Activated CD8-positive, alpha-beta T cell treated with anti-CD3 and anti-CD28 coated beads for 36 hours (primary cell): ENCODE results near the gene CTPS2. TPM values are rescaled to one million over a fixed set of nuclear protein-coding genes. Genes with fewer than 3 reads are reported as not detected.
"Not testable (repeated sequence)": the region's sequence is repeated elsewhere in the genome, so short reads cannot be mapped to it uniquely, and the experiment has no call there.

Experiments used
- ATAC-seq: fragments of 200-7000 bp; cut with Tn5 transposase; one replicate; pipeline ENCODE4 v1.10.0; 2021; ENCODE audit warnings: mild to moderate bottlenecking, moderate library complexity
- CTCF ChIA-PET: fragments of 350-600 bp; sonication (Branson Sonifier 250); formaldehyde crosslinking; loops from one replicate; lab custom pipeline; 2021; ENCODE audit warnings: antibody characterized with exemption; lab: Charles Lee
- POLR2A ChIA-PET: fragments of 350-600 bp; sonication (Branson Sonifier 250); formaldehyde crosslinking; loops from one replicate; lab custom pipeline; 2021; ENCODE audit warnings: antibody characterized with exemption; lab: Charles Lee
- DNase-seq: peaks from one replicate; pipeline ENCODE4 v3.0.0-alpha.2; 2020
- H3K27ac Mint-ChIP-seq: one replicate; pipeline ENCODE4 v1.8.0; 2021; ENCODE audit warnings: mild to moderate bottlenecking, mixed read lengths
- H3K27me3 Mint-ChIP-seq: one replicate; pipeline ENCODE4 v1.8.0; 2021; ENCODE audit warnings: mixed read lengths
- H3K36me3 Mint-ChIP-seq: one replicate; pipeline ENCODE4 v1.8.0; 2021; ENCODE audit warnings: low read depth, mixed read lengths
- H3K4me1 Mint-ChIP-seq: one replicate; pipeline ENCODE4 v1.8.0; 2021; ENCODE audit warnings: low read depth, mixed read lengths
- H3K4me3 Mint-ChIP-seq: one replicate; pipeline ENCODE4 v1.8.0; 2021; ENCODE audit warnings: mild to moderate bottlenecking, moderate library complexity, mixed read lengths
- H3K9me3 Mint-ChIP-seq: one replicate; pipeline ENCODE4 v1.8.0; 2021; ENCODE audit warnings: mixed read lengths
- intact Hi-C: fragments of 100-400 bp; cut with micrococcal nuclease; formaldehyde crosslinking; loops from one replicate; pipeline ENCODE4 v1.10.0; 2022
- total RNA-seq, 2 experiments: library from RNA; stranded (reverse); gene quantifications; one replicate each; pipeline ENCODE4 v1.2.3, GENCODE V29; 2021
- TF ChIP-seq, protein P1 (sequence below): fragments of 200-600 bp; IDR thresholded peaks from one replicate; pipeline ENCODE4 v1.8.0; 2022; ENCODE audit warnings: antibody characterized with exemption, mild to moderate bottlenecking

CTPS2 gene
- total RNA-seq, 2 experiments from 2014 or later = 6.2 to 6.7 TPM

DNA sequence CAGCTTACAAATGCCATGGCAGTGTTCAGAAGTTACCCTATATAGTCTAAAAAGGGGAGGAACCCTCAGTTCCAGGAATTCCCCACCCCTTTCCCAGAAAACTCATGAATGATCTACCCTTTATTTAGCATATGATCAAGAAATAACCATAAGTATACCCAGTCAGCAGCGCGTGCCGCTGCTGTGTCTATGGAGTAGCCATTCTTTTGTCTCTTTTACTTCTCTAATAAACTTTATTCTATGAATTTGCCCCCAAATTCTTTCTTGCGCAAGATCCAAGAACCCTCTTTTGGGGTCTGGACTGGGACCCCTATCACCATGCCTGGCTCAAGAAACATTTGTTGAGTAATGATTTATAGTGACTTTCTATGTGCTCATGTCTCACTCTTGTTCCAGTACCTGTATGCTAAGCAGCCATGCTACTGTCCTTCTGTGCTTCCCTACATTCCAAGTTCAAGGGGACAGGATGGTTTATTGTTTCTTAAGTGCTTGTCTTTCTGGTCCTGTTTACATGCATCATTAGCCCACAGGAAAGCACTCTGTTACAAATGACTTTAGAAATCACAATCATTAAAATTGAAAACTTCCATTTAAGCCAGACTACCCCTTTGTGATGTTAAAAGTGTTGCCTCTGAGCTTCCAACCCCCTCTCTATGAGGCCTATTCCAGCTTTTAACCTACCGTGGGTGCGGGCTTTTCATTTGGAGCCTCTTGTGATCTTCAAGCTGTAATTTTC is 125.9 kb downstream of the CTPS2 start:
- H3K36me3 Mint-ChIP-seq = peaks cover 8% of the 10 kb centered on the region
- ChIA-PET CTCF (no interaction called here), POLR2A (no interaction called here)
- no peak overlapping the region for H3K27ac Mint-ChIP-seq
- peaks cover 10% of the 10 kb centered on the region for H3K9me3 Mint-ChIP-seq
- TF ChIP-seq, protein P1, sequence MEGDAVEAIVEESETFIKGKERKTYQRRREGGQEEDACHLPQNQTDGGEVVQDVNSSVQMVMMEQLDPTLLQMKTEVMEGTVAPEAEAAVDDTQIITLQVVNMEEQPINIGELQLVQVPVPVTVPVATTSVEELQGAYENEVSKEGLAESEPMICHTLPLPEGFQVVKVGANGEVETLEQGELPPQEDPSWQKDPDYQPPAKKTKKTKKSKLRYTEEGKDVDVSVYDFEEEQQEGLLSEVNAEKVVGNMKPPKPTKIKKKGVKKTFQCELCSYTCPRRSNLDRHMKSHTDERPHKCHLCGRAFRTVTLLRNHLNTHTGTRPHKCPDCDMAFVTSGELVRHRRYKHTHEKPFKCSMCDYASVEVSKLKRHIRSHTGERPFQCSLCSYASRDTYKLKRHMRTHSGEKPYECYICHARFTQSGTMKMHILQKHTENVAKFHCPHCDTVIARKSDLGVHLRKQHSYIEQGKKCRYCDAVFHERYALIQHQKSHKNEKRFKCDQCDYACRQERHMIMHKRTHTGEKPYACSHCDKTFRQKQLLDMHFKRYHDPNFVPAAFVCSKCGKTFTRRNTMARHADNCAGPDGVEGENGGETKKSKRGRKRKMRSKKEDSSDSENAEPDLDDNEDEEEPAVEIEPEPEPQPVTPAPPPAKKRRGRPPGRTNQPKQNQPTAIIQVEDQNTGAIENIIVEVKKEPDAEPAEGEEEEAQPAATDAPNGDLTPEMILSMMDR = no peak
- peaks cover 10% of the 10 kb centered on the region for H3K4me1 Mint-ChIP-seq
- no peak for DNase-seq
- no peak for ATAC-seq
- no peaks in the 10 kb centered on the region for H3K27me3 Mint-ChIP-seq
- intact Hi-C loops = no loop called here
- H3K4me3 Mint-ChIP-seq = no peak overlapping the region

DNA sequence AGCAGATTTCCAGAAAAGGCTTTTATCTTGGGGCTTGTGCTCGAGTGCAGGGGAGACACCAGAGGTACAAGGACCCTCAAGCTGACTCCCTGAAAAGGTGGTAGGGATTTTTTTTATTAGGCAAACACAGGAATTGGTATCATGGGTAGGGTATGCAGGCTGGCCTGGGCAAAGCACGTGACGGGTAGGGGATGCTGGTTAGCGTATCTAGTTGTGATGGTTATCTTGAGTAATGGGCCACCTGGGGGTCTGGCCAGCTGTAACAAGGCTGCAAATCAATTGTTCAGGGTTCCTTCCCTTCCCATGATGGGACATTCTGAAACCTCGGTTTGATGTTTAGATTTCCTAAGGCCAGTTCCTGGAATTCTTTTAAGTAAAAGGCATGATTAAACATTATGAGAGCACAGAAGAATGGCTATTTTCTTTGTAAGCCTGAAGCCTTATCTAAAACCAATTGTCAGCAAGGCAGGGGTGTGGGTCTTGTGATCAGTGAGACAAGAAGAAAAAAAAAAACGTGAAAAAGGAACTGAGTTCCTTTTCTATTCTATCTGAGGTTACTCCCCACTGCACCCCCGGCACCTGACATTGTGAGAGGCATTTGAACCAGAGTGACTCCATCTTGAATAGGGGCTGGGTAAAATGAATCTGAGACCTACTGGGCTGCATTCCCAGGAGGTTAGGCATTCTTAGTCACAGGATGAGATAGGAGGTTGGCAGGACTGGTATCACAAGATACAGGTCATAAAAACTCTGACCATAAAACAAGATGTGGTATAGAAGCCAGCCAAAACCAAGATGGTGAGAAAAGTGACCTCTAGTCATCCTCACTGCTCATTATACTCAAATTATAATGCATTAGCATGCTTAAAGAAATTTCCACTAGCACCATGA is 126.7 kb downstream of the CTPS2 start:
- no peak for ATAC-seq
- H3K4me1 Mint-ChIP-seq = peaks cover 10% of the 10 kb centered on the region
- peaks cover 8% of the 10 kb centered on the region for H3K9me3 Mint-ChIP-seq
- DNase-seq = no peak
- H3K27ac Mint-ChIP-seq = no peak overlapping the region
- ChIA-PET CTCF (no interaction called here), POLR2A (no interaction called here)
- no peaks in the 10 kb centered on the region for H3K27me3 Mint-ChIP-seq
- intact Hi-C loops = no loop called here
- H3K36me3 Mint-ChIP-seq = peaks cover 8% of the 10 kb centered on the region
- H3K4me3 Mint-ChIP-seq = no peak overlapping the region
- TF ChIP-seq, protein P1 = no peak

DNA sequence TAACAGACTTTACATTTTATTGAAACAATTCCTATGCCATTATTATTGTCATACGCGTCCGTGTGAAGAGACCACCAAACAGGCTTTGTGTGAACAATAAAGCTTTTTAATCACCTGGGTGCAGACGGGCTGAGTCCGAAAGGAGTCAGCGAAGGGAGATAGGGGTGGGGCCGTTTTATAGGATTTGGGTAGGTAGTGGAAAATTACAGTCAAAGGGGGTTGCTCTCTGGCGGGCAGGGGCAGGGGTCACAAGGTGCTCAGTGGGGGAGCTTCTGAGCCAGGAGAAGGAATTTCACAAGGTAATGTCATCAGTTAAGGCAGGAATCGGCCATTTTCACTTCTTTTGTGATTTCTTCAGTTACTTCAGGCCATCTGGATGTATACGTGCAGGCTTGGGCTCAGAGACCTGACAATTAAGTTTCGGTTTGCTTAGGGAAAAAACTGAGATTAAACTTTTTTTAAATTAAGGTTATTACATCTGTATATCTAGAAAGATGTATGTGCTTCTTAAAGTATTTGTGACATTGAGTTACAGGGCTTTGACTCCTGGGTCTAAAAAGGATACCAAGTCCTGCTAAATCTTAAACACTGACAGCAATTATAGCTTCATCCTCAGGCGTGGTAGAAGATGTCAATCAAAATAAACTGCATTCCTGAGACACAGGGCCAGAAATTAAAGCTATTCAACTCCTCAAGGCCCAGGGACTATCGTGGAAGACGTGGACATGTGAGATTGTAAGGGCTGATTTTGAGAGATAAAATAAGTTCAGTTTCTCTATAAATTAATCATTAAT is 132.3 kb downstream of the CTPS2 start:
- H3K9me3 Mint-ChIP-seq, CTCF ChIA-PET, H3K27ac Mint-ChIP-seq, H3K36me3 Mint-ChIP-seq, H3K4me1 Mint-ChIP-seq, ATAC-seq, H3K4me3 Mint-ChIP-seq, H3K27me3 Mint-ChIP-seq, POLR2A ChIA-PET, intact Hi-C loops, DNase-seq: not testable (repeated sequence)

DNA sequence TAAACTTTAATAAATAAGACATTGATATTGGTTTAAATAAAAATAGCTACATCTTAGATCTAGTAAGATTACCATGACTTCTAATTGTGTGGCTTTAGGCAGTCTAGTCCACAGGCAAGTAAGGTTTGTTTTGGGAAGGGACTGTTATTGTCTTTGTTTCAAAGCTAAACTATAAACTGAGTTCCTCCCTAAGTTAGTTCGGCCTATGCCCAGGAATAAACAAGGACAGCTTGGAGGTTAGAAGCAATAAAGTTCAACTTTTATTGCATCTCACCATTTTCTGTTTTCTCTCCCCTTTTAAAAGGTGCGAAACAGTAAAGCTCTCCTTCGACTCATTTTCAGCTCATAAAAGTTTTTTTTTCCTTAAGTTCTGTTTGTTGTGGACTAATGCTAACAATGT is 133.0 kb downstream of the CTPS2 start:
- DNase-seq (no peak), ATAC-seq (no peak)
- no peaks in the 10 kb centered on the region for H3K27me3 Mint-ChIP-seq
- H3K36me3 Mint-ChIP-seq = no peaks in the 10 kb centered on the region
- TF ChIP-seq, protein P1 = no peak
- peaks cover 10% of the 10 kb centered on the region for H3K9me3 Mint-ChIP-seq
- ChIA-PET CTCF (no interaction called here), POLR2A (no interaction called here)
- H3K4me1 Mint-ChIP-seq = no peaks in the 10 kb centered on the region
- intact Hi-C loops = no loop called here
- no peak overlapping the region for H3K4me3 Mint-ChIP-seq
- H3K27ac Mint-ChIP-seq = no peak overlapping the region

DNA sequence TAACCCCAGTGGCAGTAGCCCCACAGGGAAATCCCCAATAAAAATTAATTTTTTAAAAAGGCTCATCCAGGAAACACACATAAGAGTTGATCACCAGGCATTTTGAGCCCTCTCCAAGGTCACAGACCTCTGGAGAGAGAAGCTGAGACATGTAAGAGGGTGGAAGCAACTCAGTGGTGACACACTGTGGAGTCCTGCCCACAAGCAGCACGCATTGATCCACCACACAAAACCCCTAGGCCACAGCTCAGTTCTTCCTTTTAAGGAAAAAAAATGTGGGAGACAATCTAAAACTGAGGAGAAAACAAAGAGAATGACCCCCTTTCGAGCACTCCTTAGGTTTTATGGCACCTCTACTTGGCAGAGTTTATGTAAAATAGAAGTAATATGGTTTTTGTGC is 134.3 kb downstream of the CTPS2 start:
- ChIA-PET POLR2A (no interaction called here), CTCF (interaction anchor here (1.2 kb wide), 1 partner anchor 133 kb away, joined by 4 read pairs; no protein-coding TSS in a partner anchor)
- TF ChIP-seq, protein P1 = no peak
- peaks cover 8% of the 10 kb centered on the region for H3K9me3 Mint-ChIP-seq
- H3K27me3 Mint-ChIP-seq = no peaks in the 10 kb centered on the region
- no peaks in the 10 kb centered on the region for H3K36me3 Mint-ChIP-seq
- H3K4me1 Mint-ChIP-seq = no peaks in the 10 kb centered on the region
- H3K4me3 Mint-ChIP-seq = no peak overlapping the region
- no peak overlapping the region for H3K27ac Mint-ChIP-seq
- DNase-seq = no peak
- no peak for ATAC-seq
- intact Hi-C loops = no loop called here
